Mucosa of gallbladder (tissue), 1 donor: ENCODE results near the gene TMA7B. TPM values are rescaled to one million over a fixed set of nuclear protein-coding genes. Genes with fewer than 3 reads are reported as not detected.

Experiments
- DNase-seq: peaks from one replicate; pipeline ENCODE4 v3.0.0-alpha.2; 2020; ENCODE audit warnings: low spot score
- total RNA-seq: library from RNA; stranded (reverse); gene quantifications from one replicate; pipeline ENCODE4 v1.2.1, GENCODE V29; 2021
- donor health status: DM: no; HTN: no; CAD: no.

The TMA7B gene
- 0.66 TPM for total RNA-seq

GRCh38 chr22:39959640-39960447, at the start of gene TMA7B:
TSS of gene TMA7B (plus strand) at chr22:39960397. CDS start at chr22:39964375, 3,978 bp downstream.
- DNase-seq: no peak

- no peak for DNase-seq
Observed at GRCh38 chr22:39910876-39911613, 49.2 kb upstream of the TMA7B start.

GRCh38 chr22:39913321-39913720, 46.9 kb upstream of the TMA7B start:
- no peak for DNase-seq

- DNase-seq: no peak
Observed at GRCh38 chr22:39913886-39914285, 46.3 kb upstream of the TMA7B start.

- DNase-seq: no peak
Observed at GRCh38 chr22:39914584-39914983, 45.6 kb upstream of the TMA7B start.

GRCh38 chr22:39915295-39915726, 44.9 kb upstream of the TMA7B start:
- DNase-seq: no peak

- no peak for DNase-seq
Observed at GRCh38 chr22:39916496-39916895, 43.7 kb upstream of the TMA7B start.

GRCh38 chr22:39917197-39917643, 43.0 kb upstream of the TMA7B start:
- no peak for DNase-seq

GRCh38 chr22:39917776-39918495, 42.3 kb upstream of the TMA7B start:
- DNase-seq: no peak

- DNase-seq: no peak
Observed at GRCh38 chr22:39920134-39920743, 40.0 kb upstream of the TMA7B start.

- DNase-seq: no peak
Observed at GRCh38 chr22:39923696-39924095, 36.5 kb upstream of the TMA7B start.

GRCh38 chr22:39924286-39924685, 35.9 kb upstream of the TMA7B start:
- DNase-seq: no peak

GRCh38 chr22:39925273-39925672, 34.9 kb upstream of the TMA7B start:
- no peak for DNase-seq

- DNase-seq: no peak
Observed at GRCh38 chr22:39925909-39926679, 34.1 kb upstream of the TMA7B start.

- DNase-seq: no peak
Observed at GRCh38 chr22:39926753-39927152, 33.4 kb upstream of the TMA7B start.

- peak; percentile 13 for DNase-seq
Observed at GRCh38 chr22:39927544-39927943, 32.7 kb upstream of the TMA7B start.

- DNase-seq: no peak
Observed at GRCh38 chr22:39928536-39929520, 31.4 kb upstream of the TMA7B start.

GRCh38 chr22:39931251-39931650, 28.9 kb upstream of the TMA7B start:
- no peak for DNase-seq

GRCh38 chr22:39932166-39932565, 28.0 kb upstream of the TMA7B start:
- no peak for DNase-seq
